GM12878 (cell line): ENCODE data around the gene ZNF791.

Experiments
- EZH2 ChIP-seq: IDR thresholded peaks from 2 replicates; pipeline ENCODE4 v1.6.1; 2012; ENCODE audit warnings: low read depth, mild to moderate bottlenecking, control low read depth, inconsistent platforms, low read length, borderline replicate concordance; ENCODE audit not compliant: control insufficient read depth
- HDGF ChIP-seq: fragments of 450-650 bp; IDR thresholded peaks from 2 replicates; pipeline ENCODE4 v1.6.1; 2016; ENCODE audit warnings: antibody characterized with exemption
- POLR2A ChIP-seq: IDR thresholded peaks from 2 replicates; pipeline ENCODE4 v1.6.1; 2011; ENCODE audit warnings: low read depth, mild to moderate bottlenecking, low read length
- POLR2AphosphoS5 ChIP-seq: IDR thresholded peaks from 2 replicates; pipeline ENCODE4 v1.6.1; 2011; ENCODE audit warnings: mild to moderate bottlenecking, low read length, inconsistent platforms
- TBL1XR1 ChIP-seq: IDR thresholded peaks from 2 replicates; pipeline ENCODE4 v1.6.1; 2012; ENCODE audit warnings: low read depth, low read length, improper control_type of control experiment
- ZNF622 ChIP-seq: fragments of 450-650 bp; IDR thresholded peaks from 2 replicates; pipeline ENCODE4 v1.6.1; 2017; ENCODE audit warnings: mild to moderate bottlenecking, inconsistent platforms
- TF ChIP-seq, protein P1 (sequence below): IDR thresholded peaks from 2 replicates; pipeline ENCODE4 v1.6.1; 2012; ENCODE audit warnings: low read depth, low read length, improper control_type of control experiment
- TF ChIP-seq, protein P2 (sequence below), 3 experiments: IDR thresholded peaks in 2 of 3; conservative IDR thresholded peaks in 1 of 3; 2 replicates each; pipeline ENCODE4 v1.5.1; 2011; ENCODE audit warnings: low read depth in 3 of 3, low read length in 3 of 3, mild to moderate bottlenecking in 3 of 3, control low read depth in 2 of 3, moderate library complexity in 2 of 3, inconsistent platforms in 1 of 3, mixed read lengths in 1 of 3; ENCODE audit not compliant: control insufficient read depth in 2 of 3, insufficient read depth in 1 of 3; ENCODE audit errors: extremely low read depth in 1 of 3

DNA sequence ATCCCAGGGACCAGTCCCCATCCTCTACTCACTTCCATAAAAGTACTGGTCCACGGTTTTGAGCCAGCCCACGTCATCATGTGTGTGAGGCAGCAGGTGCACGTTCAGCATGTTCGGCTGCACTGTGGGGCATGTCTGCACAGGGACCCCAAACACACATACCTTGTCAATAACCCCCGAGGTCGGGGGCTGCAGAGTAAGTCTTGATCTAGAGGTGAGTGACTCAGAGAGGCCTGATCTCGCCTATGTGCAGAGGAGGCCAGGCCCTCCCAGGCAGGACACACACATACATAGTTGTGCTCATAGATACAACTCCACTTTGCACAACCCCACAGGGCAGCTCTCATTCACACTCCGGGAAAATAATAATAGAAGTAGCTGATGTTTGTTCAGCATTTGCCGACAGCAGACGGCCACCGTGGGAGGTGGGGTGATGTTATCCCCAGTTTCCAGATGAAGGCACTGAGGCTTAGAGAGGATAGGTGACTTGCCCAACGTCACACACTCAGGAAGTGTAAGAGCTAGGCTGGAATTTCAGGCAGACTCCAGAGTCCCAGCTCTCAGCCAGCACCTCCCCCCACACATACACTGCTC lies 55.0 kb downstream of the ZNF791 start:
- no peak for TF ChIP-seq POLR2A
- TF ChIP-seq EZH2: no peak
- TF ChIP-seq, protein P1, sequence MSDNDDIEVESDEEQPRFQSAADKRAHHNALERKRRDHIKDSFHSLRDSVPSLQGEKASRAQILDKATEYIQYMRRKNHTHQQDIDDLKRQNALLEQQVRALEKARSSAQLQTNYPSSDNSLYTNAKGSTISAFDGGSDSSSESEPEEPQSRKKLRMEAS: no peak
- TF ChIP-seq, protein P2, sequence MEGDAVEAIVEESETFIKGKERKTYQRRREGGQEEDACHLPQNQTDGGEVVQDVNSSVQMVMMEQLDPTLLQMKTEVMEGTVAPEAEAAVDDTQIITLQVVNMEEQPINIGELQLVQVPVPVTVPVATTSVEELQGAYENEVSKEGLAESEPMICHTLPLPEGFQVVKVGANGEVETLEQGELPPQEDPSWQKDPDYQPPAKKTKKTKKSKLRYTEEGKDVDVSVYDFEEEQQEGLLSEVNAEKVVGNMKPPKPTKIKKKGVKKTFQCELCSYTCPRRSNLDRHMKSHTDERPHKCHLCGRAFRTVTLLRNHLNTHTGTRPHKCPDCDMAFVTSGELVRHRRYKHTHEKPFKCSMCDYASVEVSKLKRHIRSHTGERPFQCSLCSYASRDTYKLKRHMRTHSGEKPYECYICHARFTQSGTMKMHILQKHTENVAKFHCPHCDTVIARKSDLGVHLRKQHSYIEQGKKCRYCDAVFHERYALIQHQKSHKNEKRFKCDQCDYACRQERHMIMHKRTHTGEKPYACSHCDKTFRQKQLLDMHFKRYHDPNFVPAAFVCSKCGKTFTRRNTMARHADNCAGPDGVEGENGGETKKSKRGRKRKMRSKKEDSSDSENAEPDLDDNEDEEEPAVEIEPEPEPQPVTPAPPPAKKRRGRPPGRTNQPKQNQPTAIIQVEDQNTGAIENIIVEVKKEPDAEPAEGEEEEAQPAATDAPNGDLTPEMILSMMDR (IDR thresholded peaks at IDR 0.05 in 2 of 3, conservative IDR thresholded peaks at IDR 0.05 in 1 of 3; ENCODE audit: control insufficient read depth in 2 of 3, extremely low read depth in 1 of 3, insufficient read depth in 1 of 3, low read depth in 3 of 3, low read length in 3 of 3): no peak
- TF ChIP-seq TBL1XR1: no peak
- no peak; the same call in 1 of the 2 replicates for TF ChIP-seq POLR2AphosphoS5
- no peak for TF ChIP-seq ZNF622
- TF ChIP-seq HDGF: no peak
